ENCODE results near the gene MYO7A. TPM values are rescaled to one million over a fixed set of nuclear protein-coding genes. Genes with fewer than 3 reads are reported as not detected.

Gene MYO7A
- total RNA-seq, 1 donor from 2014 or later, result 6.3 TPM

- no peak overlapping the region for H3K4me3 ChIP-seq (ENCODE audit: low read length in 3 of 3)
- peaks cover 0 to 5% (median 4%) of the 10 kb centered on the region in 3 donors for H3K36me3 ChIP-seq (ENCODE audit: control insufficient read depth in 3 of 3, insufficient read depth in 3 of 3, low read length in 3 of 3)
- no peaks in the 10 kb centered on the region for H3K9me3 ChIP-seq (ENCODE audit: control insufficient read depth in 3 of 3, low read length in 3 of 3)
- H3K27ac ChIP-seq (ENCODE audit: low read depth, low read length), result peak overlapping the region; percentile 44
- peak overlapping the region in 1 of 3 donors; percentile 45 for H3K9ac ChIP-seq (ENCODE audit: low read depth in 1 of 3, low read length in 3 of 3)
- peaks cover 0 to 11% (median 8%) of the 10 kb centered on the region in 3 donors for H3K4me1 ChIP-seq (ENCODE audit: control insufficient read depth in 3 of 3, insufficient read depth in 3 of 3, low read length in 3 of 3)
- no peaks in the 10 kb centered on the region for H3K27me3 ChIP-seq (ENCODE audit: control insufficient read depth in 3 of 3, insufficient read depth in 3 of 3, low read length in 3 of 3)
Measured at GRCh38 chr11:77119531-77119936, 8.5 kb upstream of the MYO7A start.

- Histone ChIP-seq H3K4me3 (ENCODE audit: low read length in 3 of 3) (no peak overlapping the region), H3K27ac (ENCODE audit: low read depth, low read length) (no peak overlapping the region), H3K9ac (ENCODE audit: low read depth in 1 of 3, low read length in 3 of 3) (no peak overlapping the region), H3K27me3 (ENCODE audit: control insufficient read depth in 3 of 3, insufficient read depth in 3 of 3, low read length in 3 of 3) (no peaks in the 10 kb centered on the region), H3K36me3 (ENCODE audit: control insufficient read depth in 3 of 3, insufficient read depth in 3 of 3, low read length in 3 of 3) (peaks cover 0 to 5% (median 4%) of the 10 kb centered on the region in 3 donors), H3K4me1 (ENCODE audit: control insufficient read depth in 3 of 3, insufficient read depth in 3 of 3, low read length in 3 of 3) (peaks cover 0 to 11% (median 8%) of the 10 kb centered on the region in 3 donors), H3K9me3 (ENCODE audit: control insufficient read depth in 3 of 3, low read length in 3 of 3) (no peaks in the 10 kb centered on the region)
Measured at GRCh38 chr11:77120571-77120970, 7.5 kb upstream of the MYO7A start.

GRCh38 chr11:77121096-77121640 is 6.9 kb upstream of the MYO7A start:
- Histone ChIP-seq H3K9me3 (ENCODE audit: control insufficient read depth in 3 of 3, low read length in 3 of 3) (no peaks in the 10 kb centered on the region), H3K36me3 (ENCODE audit: control insufficient read depth in 3 of 3, insufficient read depth in 3 of 3, low read length in 3 of 3) (peaks cover 0 to 5% (median 4%) of the 10 kb centered on the region in 3 donors), H3K4me1 (ENCODE audit: control insufficient read depth in 3 of 3, insufficient read depth in 3 of 3, low read length in 3 of 3) (peaks cover 0 to 11% (median 8%) of the 10 kb centered on the region in 3 donors), H3K27me3 (ENCODE audit: control insufficient read depth in 3 of 3, insufficient read depth in 3 of 3, low read length in 3 of 3) (no peaks in the 10 kb centered on the region), H3K4me3 (ENCODE audit: low read length in 3 of 3) (no peak overlapping the region), H3K27ac (ENCODE audit: low read depth, low read length) (no peak overlapping the region), H3K9ac (ENCODE audit: low read depth in 1 of 3, low read length in 3 of 3) (no peak overlapping the region)

- no peak overlapping the region for H3K27ac ChIP-seq (ENCODE audit: low read depth, low read length)
- no peaks in the 10 kb centered on the region for H3K27me3 ChIP-seq (ENCODE audit: control insufficient read depth in 3 of 3, insufficient read depth in 3 of 3, low read length in 3 of 3)
- H3K4me1 ChIP-seq (ENCODE audit: control insufficient read depth in 3 of 3, insufficient read depth in 3 of 3, low read length in 3 of 3), result peaks cover 2 to 16% (median 12%) of the 10 kb centered on the region in 3 donors
- H3K9me3 ChIP-seq (ENCODE audit: control insufficient read depth in 3 of 3, low read length in 3 of 3), result no peaks in the 10 kb centered on the region
- H3K4me3 ChIP-seq (ENCODE audit: low read length in 3 of 3), result no peak overlapping the region
- H3K9ac ChIP-seq (ENCODE audit: low read depth in 1 of 3, low read length in 3 of 3), result no peak overlapping the region
- H3K36me3 ChIP-seq (ENCODE audit: control insufficient read depth in 3 of 3, insufficient read depth in 3 of 3, low read length in 3 of 3), result peaks cover 0 to 5% (median 4%) of the 10 kb centered on the region in 3 donors
Measured at GRCh38 chr11:77121876-77122575, 6.0 kb upstream of the MYO7A start.

DNA sequence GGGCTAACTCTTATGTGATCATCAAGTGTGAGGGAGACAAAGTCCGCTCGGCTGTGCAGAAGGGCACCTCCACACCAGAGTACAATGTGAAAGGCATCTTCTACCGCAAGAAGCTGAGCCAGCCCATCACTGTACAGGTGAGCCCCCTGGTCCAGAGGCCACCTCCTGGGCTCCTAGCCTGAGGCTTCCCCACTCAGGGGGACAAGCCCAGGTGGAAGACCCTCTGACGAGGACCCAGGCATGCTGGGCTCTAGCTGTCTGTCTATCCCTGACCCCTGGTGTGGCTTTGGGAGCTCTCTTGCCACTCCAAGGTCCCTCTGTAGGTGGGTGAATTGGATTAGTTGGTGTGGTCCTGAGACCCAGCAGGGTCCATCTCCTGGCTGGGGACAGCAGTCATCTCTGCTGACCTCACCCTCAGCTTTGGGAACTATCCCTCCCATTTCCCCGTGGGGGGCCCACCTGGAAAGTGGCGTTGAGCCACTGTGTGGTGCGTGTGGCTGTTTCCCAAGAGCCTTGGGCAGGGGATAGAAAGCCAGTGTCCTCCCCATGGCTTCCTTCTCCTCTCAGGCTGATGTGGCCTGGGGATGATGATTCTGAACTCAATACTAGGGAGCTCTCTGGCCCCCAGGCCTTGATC is 5.4 kb upstream of the MYO7A start:
- Histone ChIP-seq H3K9ac (ENCODE audit: low read depth in 1 of 3, low read length in 3 of 3) (no peak overlapping the region), H3K4me1 (ENCODE audit: control insufficient read depth in 3 of 3, insufficient read depth in 3 of 3, low read length in 3 of 3) (peaks cover 8 to 23% (median 18%) of the 10 kb centered on the region in 3 donors), H3K27ac (ENCODE audit: low read depth, low read length) (no peak overlapping the region), H3K36me3 (ENCODE audit: control insufficient read depth in 3 of 3, insufficient read depth in 3 of 3, low read length in 3 of 3) (peaks cover 0 to 5% (median 4%) of the 10 kb centered on the region in 3 donors), H3K9me3 (ENCODE audit: control insufficient read depth in 3 of 3, low read length in 3 of 3) (no peaks in the 10 kb centered on the region), H3K4me3 (ENCODE audit: low read length in 3 of 3) (no peak overlapping the region), H3K27me3 (ENCODE audit: control insufficient read depth in 3 of 3, insufficient read depth in 3 of 3, low read length in 3 of 3) (peaks cover 0 to 6% (median 0%) of the 10 kb centered on the region in 3 donors)

DNA sequence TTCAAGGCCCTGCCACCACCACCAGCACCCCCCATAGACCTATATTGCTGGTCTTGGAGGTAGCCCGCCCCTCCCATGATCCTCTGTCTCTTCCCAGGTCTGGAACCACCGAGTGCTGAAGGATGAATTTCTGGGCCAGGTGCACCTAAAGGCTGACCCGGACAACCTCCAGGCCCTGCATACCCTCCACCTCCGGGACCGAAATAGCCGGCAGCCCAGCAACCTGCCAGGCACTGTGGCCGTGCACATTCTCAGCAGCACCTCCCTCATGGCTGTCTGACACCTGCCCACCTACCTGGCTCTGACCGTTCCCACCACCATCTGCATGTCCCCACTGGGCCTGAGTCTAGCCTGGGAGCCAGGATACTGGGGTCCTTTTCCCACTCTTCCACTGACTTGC is 4.5 kb upstream of the MYO7A start:
- peaks cover 9 to 27% (median 24%) of the 10 kb centered on the region in 3 donors for H3K4me1 ChIP-seq (ENCODE audit: control insufficient read depth in 3 of 3, insufficient read depth in 3 of 3, low read length in 3 of 3)
- H3K9me3 ChIP-seq (ENCODE audit: control insufficient read depth in 3 of 3, low read length in 3 of 3), result no peaks in the 10 kb centered on the region
- peaks cover 0 to 5% (median 4%) of the 10 kb centered on the region in 3 donors for H3K36me3 ChIP-seq (ENCODE audit: control insufficient read depth in 3 of 3, insufficient read depth in 3 of 3, low read length in 3 of 3)
- no peak overlapping the region for H3K4me3 ChIP-seq (ENCODE audit: low read length in 3 of 3)
- H3K9ac ChIP-seq (ENCODE audit: low read depth in 1 of 3, low read length in 3 of 3), result no peak overlapping the region
- H3K27ac ChIP-seq (ENCODE audit: low read depth, low read length), result no peak overlapping the region
- peaks cover 0 to 6% (median 4%) of the 10 kb centered on the region in 3 donors for H3K27me3 ChIP-seq (ENCODE audit: control insufficient read depth in 3 of 3, insufficient read depth in 3 of 3, low read length in 3 of 3)

GRCh38 chr11:77124041-77124440 is 4.0 kb upstream of the MYO7A start:
- no peaks in the 10 kb centered on the region for H3K9me3 ChIP-seq (ENCODE audit: control insufficient read depth in 3 of 3, low read length in 3 of 3)
- no peak overlapping the region for H3K27ac ChIP-seq (ENCODE audit: low read depth, low read length)
- H3K27me3 ChIP-seq (ENCODE audit: control insufficient read depth in 3 of 3, insufficient read depth in 3 of 3, low read length in 3 of 3), result peaks cover 0 to 6% (median 4%) of the 10 kb centered on the region in 3 donors
- no peak overlapping the region for H3K9ac ChIP-seq (ENCODE audit: low read depth in 1 of 3, low read length in 3 of 3)
- peaks cover 9 to 27% (median 22%) of the 10 kb centered on the region in 3 donors for H3K4me1 ChIP-seq (ENCODE audit: control insufficient read depth in 3 of 3, insufficient read depth in 3 of 3, low read length in 3 of 3)
- H3K36me3 ChIP-seq (ENCODE audit: control insufficient read depth in 3 of 3, insufficient read depth in 3 of 3, low read length in 3 of 3), result peaks cover 0 to 5% (median 4%) of the 10 kb centered on the region in 3 donors
- no peak overlapping the region for H3K4me3 ChIP-seq (ENCODE audit: low read length in 3 of 3)

DNA sequence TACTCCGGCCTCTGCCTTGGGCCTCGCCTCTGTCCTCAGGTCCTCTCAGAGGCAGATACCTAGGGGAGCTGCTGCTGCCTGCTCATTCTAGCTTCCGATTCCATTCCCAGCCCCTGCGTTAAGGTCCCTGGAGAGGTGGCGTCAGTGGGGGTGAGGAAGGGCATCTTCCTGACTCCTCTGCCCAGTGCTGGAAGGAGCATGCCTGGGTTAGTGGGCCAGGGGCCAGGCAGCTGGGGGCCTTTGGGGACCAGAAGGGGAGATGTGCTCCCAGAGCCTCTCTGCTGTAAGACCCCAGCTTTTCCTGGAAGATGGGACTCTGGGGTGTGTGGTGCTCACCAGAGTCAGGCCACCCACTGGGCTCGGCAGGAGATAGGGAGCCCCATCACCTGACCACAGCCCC is 3.6 kb upstream of the MYO7A start:
- Histone ChIP-seq H3K36me3 (ENCODE audit: control insufficient read depth in 3 of 3, insufficient read depth in 3 of 3, low read length in 3 of 3) (peaks cover 0 to 5% (median 4%) of the 10 kb centered on the region in 3 donors), H3K9ac (ENCODE audit: low read depth in 1 of 3, low read length in 3 of 3) (no peak overlapping the region), H3K27ac (ENCODE audit: low read depth, low read length) (no peak overlapping the region)

GRCh38 chr11:77125191-77125590 is 2.9 kb upstream of the MYO7A start:
- Histone ChIP-seq H3K27ac (ENCODE audit: low read depth, low read length) (no peak overlapping the region), H3K4me3 (ENCODE audit: low read length in 3 of 3) (no peak overlapping the region), H3K27me3 (ENCODE audit: control insufficient read depth in 3 of 3, insufficient read depth in 3 of 3, low read length in 3 of 3) (peaks cover 0 to 6% (median 4%) of the 10 kb centered on the region in 3 donors), H3K9ac (ENCODE audit: low read depth in 1 of 3, low read length in 3 of 3) (no peak overlapping the region), H3K4me1 (ENCODE audit: control insufficient read depth in 3 of 3, insufficient read depth in 3 of 3, low read length in 3 of 3) (peaks cover 9 to 19% (median 16%) of the 10 kb centered on the region in 3 donors), H3K36me3 (ENCODE audit: control insufficient read depth in 3 of 3, insufficient read depth in 3 of 3, low read length in 3 of 3) (peaks cover 0 to 5% (median 4%) of the 10 kb centered on the region in 3 donors), H3K9me3 (ENCODE audit: control insufficient read depth in 3 of 3, low read length in 3 of 3) (no peaks in the 10 kb centered on the region)

More for the DNA sequence above, 3.6 kb upstream of the MYO7A start:
- Histone ChIP-seq H3K9me3 (ENCODE audit: control insufficient read depth in 3 of 3, low read length in 3 of 3) (no peaks in the 10 kb centered on the region), H3K4me1 (ENCODE audit: control insufficient read depth in 3 of 3, insufficient read depth in 3 of 3, low read length in 3 of 3) (peaks cover 9 to 22% (median 18%) of the 10 kb centered on the region in 3 donors), H3K4me3 (ENCODE audit: low read length in 3 of 3) (no peak overlapping the region), H3K27me3 (ENCODE audit: control insufficient read depth in 3 of 3, insufficient read depth in 3 of 3, low read length in 3 of 3) (peaks cover 0 to 6% (median 4%) of the 10 kb centered on the region in 3 donors)

GRCh38 chr11:77125695-77126094 is 2.4 kb upstream of the MYO7A start:
- H3K27me3 ChIP-seq (ENCODE audit: control insufficient read depth in 3 of 3, insufficient read depth in 3 of 3, low read length in 3 of 3), result peaks cover 0 to 6% (median 4%) of the 10 kb centered on the region in 3 donors

More at GRCh38 chr11:77125695-77126094, 2.4 kb upstream of the MYO7A start:
- no peak overlapping the region for H3K27ac ChIP-seq (ENCODE audit: low read depth, low read length)
- H3K9me3 ChIP-seq (ENCODE audit: control insufficient read depth in 3 of 3, low read length in 3 of 3), result no peaks in the 10 kb centered on the region
- H3K4me3 ChIP-seq (ENCODE audit: low read length in 3 of 3), result no peak overlapping the region
- H3K9ac ChIP-seq (ENCODE audit: low read depth in 1 of 3, low read length in 3 of 3), result no peak overlapping the region
- H3K36me3 ChIP-seq (ENCODE audit: control insufficient read depth in 3 of 3, insufficient read depth in 3 of 3, low read length in 3 of 3), result peaks cover 0 to 4% (median 4%) of the 10 kb centered on the region in 3 donors
- peaks cover 14 to 23% (median 21%) of the 10 kb centered on the region in 3 donors for H3K4me1 ChIP-seq (ENCODE audit: control insufficient read depth in 3 of 3, insufficient read depth in 3 of 3, low read length in 3 of 3)
